H1 (cell line): Measurements from ENCODE around the gene THTPA. TPM values are rescaled to one million over a fixed set of nuclear protein-coding genes. Genes with fewer than 3 reads are reported as not detected.

Experiments
- BACH1 ChIP-seq: IDR thresholded peaks from 2 replicates; pipeline ENCODE4 v1.6.1; 2012; ENCODE audit warnings: low read length, improper control_type of control experiment
- MAFK ChIP-seq: IDR thresholded peaks from 2 replicates; pipeline ENCODE4 v1.6.1; 2012; ENCODE audit warnings: low read depth, mild to moderate bottlenecking, improper control_type of control experiment, low read length
- SIX5 ChIP-seq: IDR thresholded peaks from 2 replicates; pipeline ENCODE4 v1.6.1; 2011; ENCODE audit warnings: mild to moderate bottlenecking, low read depth, low read length
- polyA plus RNA-seq, 7 experiments: library from polyadenylated mRNA; depleted of rRNA in 3 of 7; stranded (reverse) in 5 of 7; unstranded in 2 of 7; fragments of >200 nt in 5 of 7; fragments of 200-250 nt in 2 of 7; gene quantifications; 1 replicate in 5 of 7; 2 replicates in 1 of 7; 4 replicates in 1 of 7; pipeline versions ENCODE4 v1.2.1 to v1.2.3, GENCODE V29; 2011 to 2013; ENCODE audit warnings: missing spikeins in 2 of 7, mixed read lengths in 2 of 7
- total RNA-seq: library from RNA; stranded (reverse); fragmentation: NEBNext Ultra II Directional; extraction: Animal tissue kit (Norgen Biotek cat#: 25700); gene quantifications from 2 replicates; pipeline ENCODE4 v1.2.1, GENCODE V29; 2021
- TF ChIP-seq, protein P1 (sequence below): IDR thresholded peaks from 2 replicates; pipeline ENCODE4 v1.6.1; 2012; ENCODE audit warnings: inconsistent platforms

Gene THTPA
- total and polyA plus RNA-seq, 2 of the 8 experiments (the other 6 are each of a cell fraction or from before 2014, with no cell fraction given): 16.6 to 19.0 TPM

DNA sequence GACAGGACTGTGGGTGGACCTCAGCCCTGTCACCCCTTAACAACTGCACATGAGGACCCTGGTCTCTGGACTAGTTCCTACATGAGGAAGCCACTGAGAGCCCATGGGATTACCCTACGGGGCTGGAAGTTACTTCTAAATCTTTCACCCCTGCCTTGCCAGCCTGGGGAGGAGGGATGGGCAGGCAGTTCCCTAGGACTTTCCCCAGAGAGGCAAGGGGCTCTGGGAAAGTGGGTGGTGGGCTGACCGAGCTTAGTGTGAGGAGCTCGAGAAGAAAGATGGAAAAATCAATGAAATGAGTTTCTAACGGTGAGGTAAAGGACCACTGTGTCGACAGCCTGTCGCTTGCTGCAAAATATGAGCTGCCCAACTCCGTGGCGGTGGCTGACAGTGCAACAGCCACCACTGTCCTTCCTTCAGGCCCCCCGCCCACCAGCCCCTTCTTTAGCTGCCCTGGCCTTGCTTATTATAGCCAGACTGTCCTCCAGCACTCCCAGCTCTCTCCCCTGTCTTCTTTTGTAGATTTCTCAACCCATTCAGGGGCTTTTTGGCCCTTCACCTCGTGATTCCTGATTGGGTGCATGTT lies 9.5 kb upstream of the THTPA start (continued):
- TF ChIP-seq MAFK (no peak), BACH1 (no peak), SIX5 (no peak)
- TF ChIP-seq, protein P1, sequence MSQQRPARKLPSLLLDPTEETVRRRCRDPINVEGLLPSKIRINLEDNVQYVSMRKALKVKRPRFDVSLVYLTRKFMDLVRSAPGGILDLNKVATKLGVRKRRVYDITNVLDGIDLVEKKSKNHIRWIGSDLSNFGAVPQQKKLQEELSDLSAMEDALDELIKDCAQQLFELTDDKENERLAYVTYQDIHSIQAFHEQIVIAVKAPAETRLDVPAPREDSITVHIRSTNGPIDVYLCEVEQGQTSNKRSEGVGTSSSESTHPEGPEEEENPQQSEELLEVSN: no peak
